NCI-H1048 (cell line): ENCODE data around the gene ZDBF2.
"Not testable (repeated sequence)": the region's sequence is repeated elsewhere in the genome, so short reads cannot be mapped to it uniquely, and the experiment has no call there.

Source experiments
- DNase-seq: peaks from one replicate; lab custom pipeline; 2025; lab: John Stamatoyannopoulos, UW

ZDBF2 gene

GRCh38 chr2:206274434-206275311 is at the start of gene ZDBF2:
Gene ZDBF2 (plus strand): TSS chr2:206274663. CDS start chr2:206281850, 7,187 bp downstream.
- DNase-seq: no peak

GRCh38 chr2:206225435-206226232 is 48.8 kb upstream of the ZDBF2 start:
- DNase-seq: no peak

GRCh38 chr2:206228636-206229035 is 45.8 kb upstream of the ZDBF2 start:
- not testable (repeated sequence) for DNase-seq

GRCh38 chr2:206229642-206230041 is 44.8 kb upstream of the ZDBF2 start:
- DNase-seq: no peak

- DNase-seq: no peak
Measured at GRCh38 chr2:206230060-206230762, 44.3 kb upstream of the ZDBF2 start.

GRCh38 chr2:206231669-206232286 is 42.7 kb upstream of the ZDBF2 start:
- no peak for DNase-seq

- no peak for DNase-seq
Measured at GRCh38 chr2:206232287-206233035, 42.0 kb upstream of the ZDBF2 start.

GRCh38 chr2:206239157-206239556 is 35.3 kb upstream of the ZDBF2 start:
- DNase-seq: no peak

- no peak for DNase-seq
Measured at GRCh38 chr2:206240327-206240726, 34.1 kb upstream of the ZDBF2 start.

- no peak for DNase-seq
Measured at GRCh38 chr2:206241736-206242135, 32.7 kb upstream of the ZDBF2 start.

- no peak for DNase-seq
Measured at GRCh38 chr2:206245265-206245672, 29.2 kb upstream of the ZDBF2 start.

- no peak for DNase-seq
Measured at GRCh38 chr2:206250041-206250897, 24.2 kb upstream of the ZDBF2 start.

- no peak for DNase-seq
Measured at GRCh38 chr2:206253125-206253776, 21.2 kb upstream of the ZDBF2 start.

- DNase-seq: no peak
Measured at GRCh38 chr2:206253777-206254166, 20.7 kb upstream of the ZDBF2 start.

GRCh38 chr2:206255003-206255402 is 19.5 kb upstream of the ZDBF2 start:
- no peak for DNase-seq

- DNase-seq: no peak
Measured at GRCh38 chr2:206256706-206257205, 17.7 kb upstream of the ZDBF2 start.

- DNase-seq: no peak
Measured at GRCh38 chr2:206257350-206257749, 17.1 kb upstream of the ZDBF2 start.

GRCh38 chr2:206257861-206258260 is 16.6 kb upstream of the ZDBF2 start:
- no peak for DNase-seq

- not testable (repeated sequence) for DNase-seq
Measured at GRCh38 chr2:206258615-206259014, 15.8 kb upstream of the ZDBF2 start.
